ENCODE measurements around the gene GRHPR. TPM values are rescaled to one million over a fixed set of nuclear protein-coding genes. Genes with fewer than 3 reads are reported as not detected.

The GRHPR gene
- polyA plus RNA-seq, 1 donor from 2014 or later = 128 TPM

DNA sequence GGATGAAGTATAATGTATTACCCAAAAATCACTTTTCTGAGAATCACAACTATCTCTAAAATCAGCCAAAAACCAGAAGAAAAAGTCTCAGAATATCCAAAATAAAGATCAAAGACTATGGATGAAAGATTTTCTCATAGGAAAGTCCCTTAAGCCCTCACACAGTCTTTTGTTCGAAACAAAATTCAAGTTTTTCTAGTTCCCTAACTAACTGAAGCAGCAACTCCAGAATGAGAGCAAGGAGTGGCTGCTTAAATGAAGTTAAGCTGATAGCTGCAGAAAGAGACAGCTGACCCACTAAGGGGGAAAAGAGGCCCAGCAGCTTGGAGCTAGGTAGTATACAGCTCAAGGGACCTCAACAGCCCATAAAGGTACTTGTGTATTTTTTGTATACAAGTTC lies 34.3 kb downstream of the GRHPR start:
- TF ChIP-seq, protein P1, sequence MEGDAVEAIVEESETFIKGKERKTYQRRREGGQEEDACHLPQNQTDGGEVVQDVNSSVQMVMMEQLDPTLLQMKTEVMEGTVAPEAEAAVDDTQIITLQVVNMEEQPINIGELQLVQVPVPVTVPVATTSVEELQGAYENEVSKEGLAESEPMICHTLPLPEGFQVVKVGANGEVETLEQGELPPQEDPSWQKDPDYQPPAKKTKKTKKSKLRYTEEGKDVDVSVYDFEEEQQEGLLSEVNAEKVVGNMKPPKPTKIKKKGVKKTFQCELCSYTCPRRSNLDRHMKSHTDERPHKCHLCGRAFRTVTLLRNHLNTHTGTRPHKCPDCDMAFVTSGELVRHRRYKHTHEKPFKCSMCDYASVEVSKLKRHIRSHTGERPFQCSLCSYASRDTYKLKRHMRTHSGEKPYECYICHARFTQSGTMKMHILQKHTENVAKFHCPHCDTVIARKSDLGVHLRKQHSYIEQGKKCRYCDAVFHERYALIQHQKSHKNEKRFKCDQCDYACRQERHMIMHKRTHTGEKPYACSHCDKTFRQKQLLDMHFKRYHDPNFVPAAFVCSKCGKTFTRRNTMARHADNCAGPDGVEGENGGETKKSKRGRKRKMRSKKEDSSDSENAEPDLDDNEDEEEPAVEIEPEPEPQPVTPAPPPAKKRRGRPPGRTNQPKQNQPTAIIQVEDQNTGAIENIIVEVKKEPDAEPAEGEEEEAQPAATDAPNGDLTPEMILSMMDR (IDR thresholded peaks at IDR 0.05; ENCODE audit: poor library complexity, severe bottlenecking) = no peak
- TF ChIP-seq SMC3 (conservative IDR thresholded peaks at IDR 0.05; ENCODE audit: poor library complexity) = no peak
- TF ChIP-seq POLR2AphosphoS5 (IDR thresholded peaks at IDR 0.05) = no peak
- TF ChIP-seq MXI1 (conservative IDR thresholded peaks at IDR 0.05; ENCODE audit: poor library complexity, severe bottlenecking) = no peak
- TF ChIP-seq RAD21 (conservative IDR thresholded peaks at IDR 0.05) = no peak
- no peak for TF ChIP-seq EP300 (conservative IDR thresholded peaks at IDR 0.05; ENCODE audit: poor library complexity, severe bottlenecking)
- no peak for TF ChIP-seq EZH2 (IDR thresholded peaks at IDR 0.05; ENCODE audit: borderline replicate concordance, insufficient read depth, low read length, poor library complexity, severe bottlenecking)
- TF ChIP-seq, protein P2, sequence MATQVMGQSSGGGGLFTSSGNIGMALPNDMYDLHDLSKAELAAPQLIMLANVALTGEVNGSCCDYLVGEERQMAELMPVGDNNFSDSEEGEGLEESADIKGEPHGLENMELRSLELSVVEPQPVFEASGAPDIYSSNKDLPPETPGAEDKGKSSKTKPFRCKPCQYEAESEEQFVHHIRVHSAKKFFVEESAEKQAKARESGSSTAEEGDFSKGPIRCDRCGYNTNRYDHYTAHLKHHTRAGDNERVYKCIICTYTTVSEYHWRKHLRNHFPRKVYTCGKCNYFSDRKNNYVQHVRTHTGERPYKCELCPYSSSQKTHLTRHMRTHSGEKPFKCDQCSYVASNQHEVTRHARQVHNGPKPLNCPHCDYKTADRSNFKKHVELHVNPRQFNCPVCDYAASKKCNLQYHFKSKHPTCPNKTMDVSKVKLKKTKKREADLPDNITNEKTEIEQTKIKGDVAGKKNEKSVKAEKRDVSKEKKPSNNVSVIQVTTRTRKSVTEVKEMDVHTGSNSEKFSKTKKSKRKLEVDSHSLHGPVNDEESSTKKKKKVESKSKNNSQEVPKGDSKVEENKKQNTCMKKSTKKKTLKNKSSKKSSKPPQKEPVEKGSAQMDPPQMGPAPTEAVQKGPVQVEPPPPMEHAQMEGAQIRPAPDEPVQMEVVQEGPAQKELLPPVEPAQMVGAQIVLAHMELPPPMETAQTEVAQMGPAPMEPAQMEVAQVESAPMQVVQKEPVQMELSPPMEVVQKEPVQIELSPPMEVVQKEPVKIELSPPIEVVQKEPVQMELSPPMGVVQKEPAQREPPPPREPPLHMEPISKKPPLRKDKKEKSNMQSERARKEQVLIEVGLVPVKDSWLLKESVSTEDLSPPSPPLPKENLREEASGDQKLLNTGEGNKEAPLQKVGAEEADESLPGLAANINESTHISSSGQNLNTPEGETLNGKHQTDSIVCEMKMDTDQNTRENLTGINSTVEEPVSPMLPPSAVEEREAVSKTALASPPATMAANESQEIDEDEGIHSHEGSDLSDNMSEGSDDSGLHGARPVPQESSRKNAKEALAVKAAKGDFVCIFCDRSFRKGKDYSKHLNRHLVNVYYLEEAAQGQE (IDR thresholded peaks at IDR 0.05; ENCODE audit: borderline replicate concordance) = no peak
- no peak for TF ChIP-seq TAF1 (IDR thresholded peaks at IDR 0.05; ENCODE audit: low read depth)
- H3K79me2 ChIP-seq (replicated peaks; ENCODE audit: insufficient read depth, low read length) = peaks cover 52% of the 10 kb centered on the region

DNA sequence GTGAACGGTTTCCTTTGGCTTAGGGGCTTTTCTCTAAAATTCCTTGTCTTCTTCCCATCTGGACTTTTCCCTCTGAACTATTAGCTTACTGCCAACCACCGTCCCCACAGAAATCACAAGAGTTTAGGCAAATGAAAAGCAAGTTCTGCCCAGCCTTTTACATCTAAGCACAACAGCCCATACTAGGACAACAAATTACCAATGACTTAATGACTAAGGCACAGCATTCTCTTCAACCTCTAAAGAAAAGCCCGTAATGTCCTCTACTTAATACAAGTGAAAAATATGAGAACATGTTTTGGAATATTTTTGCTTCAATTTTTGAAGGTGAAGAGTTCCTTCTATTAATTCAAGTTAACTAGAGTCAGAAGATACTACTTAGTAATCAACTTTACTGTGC lies 41.5 kb downstream of the GRHPR start:
- Histone ChIP-seq H2AFZ (ENCODE audit: low read depth, low read length) (peak overlapping the region; percentile 53), H3K27ac (ENCODE audit: low read length) (peak overlapping the region; percentile 96), H3K27me3 (ENCODE audit: insufficient read depth, low read depth, low read length) (no peaks in the 10 kb centered on the region), H3K9ac (ENCODE audit: low read length) (peak overlapping the region; percentile 93), H3K9me3 (ENCODE audit: low read length) (no peaks in the 10 kb centered on the region), H3K36me3 (ENCODE audit: insufficient read depth, low read length) (no peaks in the 10 kb centered on the region), H3K4me2 (ENCODE audit: low read length) (peak overlapping the region; percentile 100), H3F3A (ENCODE audit: insufficient read depth, low read length, poor library complexity, severe bottlenecking) (no peaks in the 10 kb centered on the region), H4K20me1 (ENCODE audit: insufficient read depth) (peaks cover 6% of the 10 kb centered on the region), H3K9me2 (ENCODE audit: insufficient read depth, low read length) (no peaks in the 10 kb centered on the region), H3K79me2 (replicated peaks; ENCODE audit: insufficient read depth, low read length) (peaks cover 48% of the 10 kb centered on the region), H3K4me3 (ENCODE audit: low read length) (peak overlapping the region; percentile 98)
- TF ChIP-seq, protein P2 (IDR thresholded peaks at IDR 0.05; ENCODE audit: borderline replicate concordance) = no peak
- no peak for TF ChIP-seq POLR2AphosphoS5 (IDR thresholded peaks at IDR 0.05)
- no peak for TF ChIP-seq EZH2 (IDR thresholded peaks at IDR 0.05; ENCODE audit: borderline replicate concordance, insufficient read depth, low read length, poor library complexity, severe bottlenecking)
- TF ChIP-seq EP300 (conservative IDR thresholded peaks at IDR 0.05; ENCODE audit: poor library complexity, severe bottlenecking) = no peak

More for the DNA sequence above, 34.3 kb downstream of the GRHPR start:
- no peak overlapping the region for H3K4me2 ChIP-seq (ENCODE audit: low read length)
- no peaks in the 10 kb centered on the region for H4K20me1 ChIP-seq (ENCODE audit: insufficient read depth)
- no peaks in the 10 kb centered on the region for H3K36me3 ChIP-seq (ENCODE audit: insufficient read depth, low read length)
- no peak overlapping the region for H3K4me3 ChIP-seq (ENCODE audit: low read length)
- H3F3A ChIP-seq (ENCODE audit: insufficient read depth, low read length, poor library complexity, severe bottlenecking) = no peaks in the 10 kb centered on the region
- H3K27ac ChIP-seq (ENCODE audit: low read length) = no peak overlapping the region
- no peaks in the 10 kb centered on the region for H3K9me3 ChIP-seq (ENCODE audit: low read length)
- H2AFZ ChIP-seq (ENCODE audit: low read depth, low read length) = no peak overlapping the region
- H3K9ac ChIP-seq (ENCODE audit: low read length) = no peak overlapping the region
- no peaks in the 10 kb centered on the region for H3K9me2 ChIP-seq (ENCODE audit: insufficient read depth, low read length)
- H3K27me3 ChIP-seq (ENCODE audit: insufficient read depth, low read depth, low read length) = no peaks in the 10 kb centered on the region
